GM19043 (cell line): ENCODE measurements around the gene CRYZ.
"Not testable (repeated sequence)": the region's sequence is repeated elsewhere in the genome, so short reads cannot be mapped to it uniquely, and the experiment has no call there.

Source experiments
- ATAC-seq: cut with Tn5 transposase; IDR thresholded peaks from one replicate; pipeline ENCODE4 v1.9.1; 2021; ENCODE audit warnings: low read depth; ENCODE audit not compliant: unreplicated experiment

The CRYZ gene, protein sequence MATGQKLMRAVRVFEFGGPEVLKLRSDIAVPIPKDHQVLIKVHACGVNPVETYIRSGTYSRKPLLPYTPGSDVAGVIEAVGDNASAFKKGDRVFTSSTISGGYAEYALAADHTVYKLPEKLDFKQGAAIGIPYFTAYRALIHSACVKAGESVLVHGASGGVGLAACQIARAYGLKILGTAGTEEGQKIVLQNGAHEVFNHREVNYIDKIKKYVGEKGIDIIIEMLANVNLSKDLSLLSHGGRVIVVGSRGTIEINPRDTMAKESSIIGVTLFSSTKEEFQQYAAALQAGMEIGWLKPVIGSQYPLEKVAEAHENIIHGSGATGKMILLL

DNA sequence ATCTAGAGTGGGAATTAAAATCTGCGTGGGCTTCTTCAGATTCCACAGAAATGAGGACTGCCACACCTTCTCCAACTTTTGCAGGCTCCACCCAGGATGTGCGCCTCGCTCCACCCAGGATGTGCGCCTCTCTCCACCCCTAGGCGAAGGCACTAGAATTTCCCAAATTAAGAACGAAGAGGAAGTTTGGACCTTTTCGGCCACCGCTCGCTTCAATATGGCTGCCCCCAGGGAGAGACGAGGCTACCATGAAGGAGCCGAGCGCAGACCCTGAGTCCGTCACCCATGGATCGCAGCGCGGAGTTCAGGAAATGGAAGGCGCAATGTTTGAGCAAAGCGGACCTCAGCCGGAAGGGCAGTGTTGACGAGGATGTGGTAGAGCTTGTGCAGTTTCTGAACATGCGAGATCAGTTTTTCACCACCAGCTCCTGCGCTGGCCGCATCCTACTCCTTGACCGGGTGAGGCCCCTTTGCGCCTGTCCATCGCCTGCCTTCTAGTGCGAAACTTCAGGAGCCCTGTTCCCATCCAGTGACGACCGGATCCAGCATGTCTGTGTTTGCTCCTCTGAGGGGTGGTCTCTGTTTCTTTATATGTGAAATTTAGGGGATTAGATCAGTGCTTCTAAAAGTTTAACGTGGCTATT is at the start of gene CRYZ, which contains the start of gene TYW3:
CRYZ (minus strand) TSS at position 91 of the 644 bp plus-strand sequence. CDS start 8,229 bp downstream, outside the sequence.
TYW3 (plus strand) TSS at position 193 of the 644 bp plus-strand sequence; CDS start at position 286, 93 bp downstream.
- peak; percentile 52 for ATAC-seq

DNA sequence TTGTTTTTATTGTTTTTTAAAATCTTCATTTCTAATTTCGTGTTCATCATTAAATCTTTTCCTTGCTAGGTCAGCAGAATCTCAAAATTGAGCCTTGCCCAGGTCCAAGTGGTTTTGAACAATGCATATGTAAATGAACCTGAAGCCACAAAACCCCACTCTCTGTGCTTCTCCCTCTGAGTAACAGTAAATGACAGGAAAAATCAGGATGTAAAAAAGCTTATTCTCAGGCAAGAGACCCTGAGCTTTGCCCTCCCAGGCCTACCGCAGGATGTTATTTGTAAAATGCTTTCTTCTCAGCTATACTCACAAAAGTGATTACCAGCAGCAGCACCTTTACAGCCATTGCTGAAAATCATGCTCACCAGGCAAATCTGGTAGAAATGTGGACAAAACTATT is 47.7 kb upstream of the CRYZ start:
- no peak for ATAC-seq

DNA sequence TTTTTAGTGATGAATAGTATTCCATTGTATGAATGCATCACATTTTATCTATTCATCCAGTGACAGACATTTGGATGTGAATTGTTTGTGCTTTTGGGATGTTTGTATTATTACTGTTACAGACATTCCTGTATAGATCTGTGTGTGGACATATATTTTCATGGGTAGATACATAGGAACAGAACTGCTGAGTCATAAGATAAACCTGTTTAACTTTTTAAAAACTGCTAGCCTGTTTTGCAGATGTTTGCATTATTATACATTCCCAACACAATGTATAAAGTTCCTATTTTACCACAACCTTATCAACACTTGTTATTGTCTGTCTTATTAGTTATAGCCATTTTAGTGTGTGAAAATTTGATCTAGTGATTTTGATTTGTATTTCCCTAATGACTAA is 46.9 kb upstream of the CRYZ start:
- no peak for ATAC-seq

DNA sequence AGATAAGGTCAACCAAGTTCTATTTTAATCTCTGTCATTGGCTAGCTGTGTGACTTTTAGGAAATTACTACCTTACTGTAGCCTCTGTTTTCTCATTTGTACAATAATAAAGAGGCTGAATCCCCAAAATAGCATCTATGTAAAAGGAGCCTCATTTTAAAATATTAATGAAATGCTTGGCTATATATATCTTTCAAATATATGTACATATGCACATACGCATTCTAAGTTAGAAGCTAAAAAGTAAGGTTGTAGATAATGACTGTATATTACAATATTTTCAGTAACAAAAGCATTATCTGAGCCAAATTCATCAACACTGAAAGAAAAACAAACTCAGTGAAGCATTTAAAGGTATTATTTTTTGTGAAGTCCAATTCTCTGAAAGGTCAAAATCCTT is 44.7 kb upstream of the CRYZ start:
- ATAC-seq, result no peak

DNA sequence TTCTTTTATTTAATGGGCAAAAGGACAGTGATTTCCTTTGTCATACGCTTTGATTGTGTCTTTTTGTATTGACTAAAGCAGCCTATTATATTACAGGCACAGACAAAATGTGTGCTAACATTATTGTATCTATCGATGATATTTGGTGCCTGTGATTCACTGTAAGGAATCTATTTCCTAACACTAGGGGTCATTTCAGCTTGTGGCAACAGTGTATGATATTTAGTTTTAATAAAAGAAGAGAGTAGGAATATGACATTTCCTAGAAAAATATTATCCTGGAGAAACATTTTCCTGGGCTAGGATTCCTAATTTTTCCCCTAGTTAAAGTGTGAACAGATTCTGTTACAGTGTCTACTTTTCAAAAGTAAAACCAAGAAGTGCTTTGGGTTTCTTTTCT is 42.9 kb upstream of the CRYZ start:
- no peak for ATAC-seq

DNA sequence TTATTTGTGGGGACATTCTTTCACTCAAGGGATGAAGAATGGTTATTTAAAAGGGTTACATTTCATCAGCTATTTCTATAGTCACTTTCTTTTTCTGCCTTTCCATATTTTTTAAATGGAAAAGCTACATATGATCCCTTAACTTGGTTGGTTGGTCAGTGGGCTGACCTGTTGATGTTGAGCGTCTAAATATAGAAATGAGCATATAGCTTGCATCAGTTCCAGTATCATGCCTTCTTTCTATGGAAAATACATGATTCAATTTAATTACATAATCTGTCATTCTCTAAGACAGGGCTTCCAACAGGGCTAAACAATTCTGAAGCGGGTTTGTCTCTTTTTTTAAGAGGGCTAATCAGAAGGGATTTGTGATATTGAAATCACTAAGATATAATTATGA is 40.7 kb upstream of the CRYZ start:
- ATAC-seq, result no peak

DNA sequence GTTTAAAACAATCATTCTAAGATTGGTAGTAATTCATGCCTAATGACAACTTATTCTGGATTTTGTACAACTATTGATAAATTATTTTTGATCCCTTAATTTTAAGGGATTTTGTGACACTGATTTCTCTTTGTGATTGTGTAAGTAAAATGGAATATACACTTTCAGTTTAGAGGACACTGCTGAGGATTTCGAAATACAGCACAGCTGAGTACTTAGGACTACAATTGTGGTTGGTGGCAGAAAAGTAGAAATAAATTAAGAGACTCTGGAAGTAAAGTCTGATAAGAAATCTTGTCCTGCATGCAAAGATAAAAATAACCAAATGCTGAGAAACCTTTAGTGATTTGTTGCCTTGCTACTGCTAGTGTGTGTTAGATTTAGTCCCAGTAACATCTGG is 40.1 kb upstream of the CRYZ start:
- no peak for ATAC-seq

DNA sequence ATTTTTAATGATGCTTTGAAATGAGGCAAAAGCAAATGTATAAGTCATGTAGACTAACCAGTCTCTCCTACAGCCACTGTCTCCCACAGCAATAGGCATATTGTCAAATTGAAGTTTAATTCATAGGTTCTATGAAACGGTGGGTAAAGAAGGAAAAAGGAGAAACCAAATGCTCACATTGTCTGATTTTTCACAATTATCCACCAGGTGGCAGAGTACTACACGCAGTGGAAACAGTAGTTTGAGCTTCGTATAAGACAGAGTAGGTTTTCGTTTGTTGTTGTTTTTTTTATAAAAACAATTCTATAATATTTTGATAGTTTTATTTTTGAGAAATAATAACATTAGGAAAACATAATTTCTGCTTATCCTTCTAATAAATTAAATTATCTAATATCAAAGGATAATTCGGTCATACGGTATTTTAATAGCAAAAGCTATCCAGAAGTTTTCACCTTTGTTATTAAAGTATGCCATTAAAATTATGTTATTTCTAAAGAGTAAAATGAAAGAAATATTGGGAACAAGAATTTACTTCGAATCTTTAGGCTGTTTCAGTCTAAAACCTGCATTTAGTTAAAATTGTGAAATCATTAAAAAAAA is 39.2 kb upstream of the CRYZ start:
- ATAC-seq, result peak; percentile 75

DNA sequence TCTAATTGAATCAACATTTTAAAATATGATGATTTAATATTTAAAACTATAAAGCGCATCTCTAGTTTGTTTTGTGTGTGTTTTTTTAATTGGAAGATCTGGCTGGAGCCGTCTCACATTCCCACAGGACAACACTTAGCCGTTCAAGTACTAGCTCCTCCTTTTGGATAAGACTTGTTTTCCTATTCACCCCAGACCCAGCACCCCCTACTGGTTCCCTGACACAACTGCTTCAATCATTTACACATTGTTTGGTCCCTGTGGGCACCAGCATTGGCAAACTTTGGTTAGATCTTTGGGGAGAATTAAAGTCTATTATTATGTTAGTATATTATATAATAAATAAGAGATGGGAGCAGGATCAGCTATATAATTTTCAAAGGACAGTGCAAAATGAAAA is 34.6 kb upstream of the CRYZ start:
- no peak for ATAC-seq

DNA sequence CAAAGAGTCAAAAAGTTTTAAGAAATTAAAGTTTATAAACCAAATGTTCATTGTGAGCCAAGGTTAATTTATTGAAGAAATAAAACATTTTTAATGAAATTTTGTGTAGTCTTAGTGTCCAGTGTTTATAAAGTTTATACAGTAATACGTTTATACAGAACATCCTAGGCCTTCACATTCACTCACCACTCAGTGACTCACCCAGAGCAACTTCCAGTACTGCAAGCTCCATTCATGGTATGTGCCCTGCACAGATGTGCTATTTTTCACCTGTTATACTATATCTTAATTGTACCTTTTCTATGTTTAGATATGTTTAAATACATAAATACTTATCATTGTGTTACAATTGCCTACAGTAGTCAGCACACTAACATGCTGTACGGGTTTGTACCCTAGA is 33.7 kb upstream of the CRYZ start:
- no peak for ATAC-seq

DNA sequence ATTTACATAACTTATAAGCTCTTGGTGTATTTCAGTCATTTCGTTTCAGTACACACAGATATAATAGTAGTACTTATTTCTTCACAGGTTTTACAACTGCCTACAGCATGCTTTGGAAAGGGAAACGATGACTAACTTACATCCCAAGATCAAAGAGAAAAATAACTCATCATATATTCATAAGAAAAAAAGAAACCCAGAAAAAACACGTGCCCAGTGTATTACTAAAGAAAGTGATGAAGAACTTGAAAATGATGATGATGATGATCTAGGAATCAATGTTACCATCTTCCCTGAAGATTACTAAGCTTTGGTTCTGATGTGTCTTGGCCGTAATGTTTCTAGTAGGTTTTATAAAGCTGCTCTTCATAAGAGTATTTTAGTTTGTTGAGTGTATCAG is 31.0 kb upstream of the CRYZ start:
- ATAC-seq, result no peak

DNA sequence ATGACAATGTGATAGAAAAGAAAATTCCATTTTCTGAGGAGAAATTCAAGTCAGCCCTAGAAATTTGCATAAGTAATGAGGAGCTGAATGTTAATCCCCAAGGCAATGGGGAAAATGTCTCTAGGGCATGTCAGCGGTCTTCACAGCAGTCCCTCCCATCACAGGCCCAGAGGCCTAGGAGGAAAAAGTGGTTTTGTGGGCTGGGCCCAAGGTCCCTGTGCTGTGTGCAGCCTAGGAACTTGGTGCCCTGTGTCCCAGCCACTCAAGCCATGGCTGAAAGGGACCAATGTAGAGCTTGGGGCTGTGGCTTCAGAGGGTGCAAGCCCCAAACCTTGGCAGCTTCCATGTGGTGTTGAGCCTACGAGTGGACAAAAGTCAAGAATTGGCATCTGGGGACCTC is 23.8 kb upstream of the CRYZ start:
- not testable (repeated sequence) for ATAC-seq

DNA sequence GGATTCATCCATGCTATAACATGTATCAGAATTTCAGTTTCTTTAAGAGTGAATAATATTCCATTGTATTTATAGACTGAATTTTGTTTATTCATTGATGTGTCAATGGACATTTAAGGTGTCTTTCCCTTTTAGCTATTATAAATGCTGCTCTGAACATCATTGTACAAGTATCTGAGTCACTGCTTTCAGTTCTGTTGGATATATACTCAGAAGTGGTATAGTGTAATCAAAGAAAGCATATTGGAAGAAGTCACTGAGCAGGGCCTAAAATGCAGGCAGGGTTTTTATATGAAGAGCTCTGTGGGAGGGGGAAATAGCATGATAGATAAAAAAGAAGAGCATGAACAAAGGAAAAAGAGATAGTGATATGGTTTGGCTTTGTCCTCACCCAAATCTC is 22.6 kb upstream of the CRYZ start:
- no peak for ATAC-seq

DNA sequence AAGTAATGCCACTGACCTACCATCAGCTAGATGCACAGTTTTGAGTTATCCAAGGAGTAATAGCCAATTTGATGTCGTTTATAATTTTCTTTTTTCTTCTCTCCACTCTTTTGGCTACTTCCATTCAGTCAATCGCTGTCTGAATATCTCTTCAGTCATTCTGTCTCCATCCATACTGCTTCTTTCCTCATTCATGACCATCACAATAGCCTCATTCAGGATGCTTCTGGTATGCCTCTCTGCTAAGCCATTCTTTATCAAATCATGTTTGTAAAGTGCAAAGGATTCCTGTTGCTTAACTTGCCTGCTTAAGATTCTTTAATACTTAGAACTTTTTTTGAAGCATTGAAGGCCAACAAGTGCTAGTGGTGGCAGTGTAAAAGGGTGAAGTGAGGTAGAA is 20.3 kb upstream of the CRYZ start:
- ATAC-seq, result no peak

DNA sequence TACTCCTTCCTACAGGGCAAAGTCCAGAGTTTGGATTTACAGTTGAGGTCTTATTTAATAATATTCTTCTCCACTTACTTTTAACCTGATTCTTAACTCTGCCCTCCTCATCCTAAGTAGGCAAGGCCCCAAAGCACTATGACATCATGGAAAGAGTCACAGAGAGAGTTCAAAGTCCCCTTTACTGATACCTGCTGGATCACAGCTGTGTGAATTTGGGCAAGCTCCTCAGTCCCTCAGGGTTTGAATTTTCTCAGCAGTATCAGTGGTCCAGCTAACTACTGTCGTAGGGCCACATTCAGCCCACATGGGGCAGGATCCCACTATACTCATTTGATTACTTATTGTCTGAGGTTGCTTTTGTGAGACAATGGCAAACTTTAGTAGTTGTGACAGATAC is 16.1 kb upstream of the CRYZ start:
- no peak for ATAC-seq

DNA sequence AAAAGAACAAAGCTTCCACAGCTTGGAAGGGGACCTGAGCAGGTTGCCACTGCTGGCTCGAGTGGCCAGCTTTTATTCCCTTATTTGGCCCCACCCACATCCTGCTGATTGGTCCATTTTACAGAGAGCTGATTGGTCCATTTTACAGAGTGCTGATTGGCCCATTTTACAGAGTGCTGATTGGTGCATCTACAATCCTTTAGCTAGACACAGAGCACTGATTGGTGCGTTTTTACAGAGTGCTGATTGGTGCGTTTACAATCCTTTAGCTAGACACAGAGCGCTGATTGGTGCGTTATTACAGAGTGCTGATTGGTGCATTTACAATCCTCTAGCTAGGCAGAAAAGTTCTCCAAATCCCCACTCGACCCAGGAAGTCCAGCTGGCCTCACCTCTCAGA is 12.4 kb upstream of the CRYZ start:
- not testable (repeated sequence) for ATAC-seq

DNA sequence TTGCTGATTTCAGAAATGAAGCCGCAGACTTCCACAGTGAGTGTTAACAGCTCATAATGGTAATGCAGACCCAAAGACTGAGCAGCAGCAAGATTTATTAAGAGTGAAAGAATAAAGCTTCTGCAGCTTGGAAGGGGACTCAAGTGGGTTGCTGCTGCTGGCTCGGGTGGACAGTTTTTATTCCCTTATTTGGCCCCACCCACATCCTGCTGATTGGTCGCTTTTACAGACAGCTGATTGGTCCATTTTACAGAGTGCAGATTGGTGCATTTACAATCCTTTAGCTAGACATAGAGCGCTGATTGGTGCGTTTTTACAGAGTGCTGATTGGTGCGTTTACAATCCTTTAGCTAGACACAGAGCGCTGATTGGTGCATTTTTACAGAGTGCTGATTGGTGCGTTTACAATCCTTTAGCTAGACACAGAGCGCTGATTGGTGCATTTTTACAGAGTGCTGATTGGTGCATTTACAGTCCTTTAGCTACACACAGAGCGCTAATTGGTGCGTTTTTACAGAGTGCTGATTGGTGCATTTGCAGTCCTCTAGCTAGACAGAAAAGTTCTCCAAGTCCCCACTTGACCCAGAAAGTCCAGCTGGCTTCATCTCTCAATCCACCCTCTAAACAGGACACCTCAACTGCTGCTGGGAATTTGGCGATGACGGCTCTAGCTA is 7.6 kb upstream of the CRYZ start:
- not testable (repeated sequence) for ATAC-seq

DNA sequence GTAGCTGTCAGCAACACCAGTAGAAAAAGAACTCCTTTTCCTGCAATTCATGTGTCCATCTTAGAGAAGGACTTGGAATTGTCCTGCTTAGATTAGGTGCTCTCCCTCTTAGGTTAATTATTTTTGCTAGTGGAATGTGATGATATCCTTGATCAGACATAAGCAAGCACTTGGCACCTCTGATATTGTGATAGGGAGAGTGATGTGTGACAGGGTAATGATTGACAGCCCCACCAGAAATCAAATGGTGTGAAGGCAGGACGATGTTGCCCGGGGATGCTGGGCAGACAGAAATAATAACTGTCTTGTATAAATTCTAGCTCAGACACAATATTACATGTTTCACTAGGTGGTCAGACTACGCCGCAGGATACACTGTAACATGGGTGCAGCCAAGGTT is 4.5 kb upstream of the CRYZ start:
- ATAC-seq, result no peak

DNA sequence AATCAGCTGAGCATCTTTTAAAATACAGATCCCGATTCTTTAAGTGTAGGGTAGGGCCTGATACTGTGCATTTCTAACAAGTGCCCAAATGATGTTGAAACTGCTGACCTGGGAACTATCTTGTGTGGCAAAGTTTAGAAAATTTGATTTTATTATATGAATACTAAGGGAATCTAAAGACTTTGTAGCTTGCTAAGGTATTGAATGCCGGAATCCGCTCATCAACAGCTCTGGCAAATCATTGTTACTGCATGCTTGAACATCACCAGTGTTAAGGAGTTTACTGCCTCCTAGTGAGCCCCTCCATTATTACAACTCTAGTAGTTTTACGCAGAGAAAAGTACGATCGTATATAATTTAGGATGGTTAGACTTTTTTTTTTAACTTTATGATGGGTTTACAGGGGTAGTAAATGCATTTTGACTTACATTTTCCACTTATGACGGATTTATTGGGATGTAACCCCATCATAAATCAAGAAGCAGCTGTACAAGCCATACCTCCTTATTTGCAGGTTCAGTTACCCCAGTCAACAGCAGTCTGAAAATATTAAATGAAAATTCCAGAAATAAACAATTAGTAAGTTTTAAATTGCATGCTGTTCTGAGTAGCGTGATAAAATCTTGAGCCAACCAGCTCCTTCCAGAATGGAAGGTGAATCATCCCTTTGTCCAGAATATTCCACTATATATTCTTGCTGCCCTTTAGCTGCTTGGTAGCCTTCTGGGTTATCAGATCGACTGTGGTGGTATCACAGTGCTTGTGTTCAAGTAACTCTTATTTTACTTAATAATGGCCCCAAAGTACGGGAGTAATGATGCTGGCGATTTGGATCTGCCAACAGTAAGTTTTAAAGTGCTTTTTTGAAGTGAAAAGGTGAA is 994 bp upstream of the CRYZ start:
- ATAC-seq, result peak; percentile 41
